Bronchial epithelial cell (primary cell): ENCODE data around the gene LIPC. TPM values are rescaled to one million over a fixed set of nuclear protein-coding genes. Genes with fewer than 3 reads are reported as not detected.
A peak's percentile ranks its signal among the peaks of the same experiment; 100 is the strongest.

Experiments
- DNase-seq: peaks from one replicate; pipeline ENCODE4 v3.0.0-alpha.2; 2010; ENCODE audit warnings: low read depth
- FAIRE-seq: peaks from 2 replicates; lab custom pipeline; 2011; peaks lifted over from hg19 to GRCh38; lab: Jason Lieb, UNC
- H3K27me3 ChIP-seq: 2 replicates; pipeline ENCODE4 v1.5.1; 2011; ENCODE audit warnings: low read length; ENCODE audit not compliant: control insufficient read depth, insufficient read depth
- H3K36me3 ChIP-seq: 2 replicates; pipeline ENCODE4 v1.5.1; 2011; ENCODE audit warnings: low read length; ENCODE audit not compliant: control insufficient read depth, insufficient read depth
- H3K4me3 ChIP-seq: 2 replicates; pipeline ENCODE4 v1.5.1; 2011; ENCODE audit warnings: mild to moderate bottlenecking, low read depth, low read length, control low read depth
- total RNA-seq: library from RNA; depleted of rRNA; stranded (reverse); fragments of >200 nt; gene quantifications from 2 replicates; pipeline ENCODE4 v1.2.1, GENCODE V29; 2014
- TF ChIP-seq, protein P1 (sequence below): IDR thresholded peaks from 2 replicates; pipeline ENCODE4 v1.5.1; 2011; ENCODE audit warnings: mild to moderate bottlenecking, moderate library complexity, low read length, control low read depth, inconsistent platforms; ENCODE audit not compliant: insufficient read depth, severe bottlenecking

The LIPC gene
- total RNA-seq, 1 donor from 2014 or later, result 0.26 TPM

DNA sequence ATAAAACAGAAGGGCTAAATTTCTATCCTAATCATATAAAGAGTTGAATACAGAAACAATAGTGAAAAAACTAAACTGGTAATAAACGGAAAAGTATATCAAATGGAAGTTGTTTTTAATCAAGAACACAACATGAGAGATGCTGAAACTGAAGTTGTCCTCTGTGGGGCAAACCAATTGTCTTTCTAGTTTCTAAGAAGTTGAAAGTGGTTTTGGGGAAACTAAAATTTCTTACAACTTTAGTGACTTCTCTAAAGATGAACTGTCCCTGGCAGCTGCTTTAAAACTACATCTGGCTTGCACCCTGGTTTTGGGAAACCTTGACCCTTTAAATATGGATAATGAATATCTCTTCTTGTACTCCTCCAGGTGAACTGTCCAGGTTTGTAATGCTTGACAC, 162.1 kb downstream of the LIPC start:
- TF ChIP-seq, protein P1, sequence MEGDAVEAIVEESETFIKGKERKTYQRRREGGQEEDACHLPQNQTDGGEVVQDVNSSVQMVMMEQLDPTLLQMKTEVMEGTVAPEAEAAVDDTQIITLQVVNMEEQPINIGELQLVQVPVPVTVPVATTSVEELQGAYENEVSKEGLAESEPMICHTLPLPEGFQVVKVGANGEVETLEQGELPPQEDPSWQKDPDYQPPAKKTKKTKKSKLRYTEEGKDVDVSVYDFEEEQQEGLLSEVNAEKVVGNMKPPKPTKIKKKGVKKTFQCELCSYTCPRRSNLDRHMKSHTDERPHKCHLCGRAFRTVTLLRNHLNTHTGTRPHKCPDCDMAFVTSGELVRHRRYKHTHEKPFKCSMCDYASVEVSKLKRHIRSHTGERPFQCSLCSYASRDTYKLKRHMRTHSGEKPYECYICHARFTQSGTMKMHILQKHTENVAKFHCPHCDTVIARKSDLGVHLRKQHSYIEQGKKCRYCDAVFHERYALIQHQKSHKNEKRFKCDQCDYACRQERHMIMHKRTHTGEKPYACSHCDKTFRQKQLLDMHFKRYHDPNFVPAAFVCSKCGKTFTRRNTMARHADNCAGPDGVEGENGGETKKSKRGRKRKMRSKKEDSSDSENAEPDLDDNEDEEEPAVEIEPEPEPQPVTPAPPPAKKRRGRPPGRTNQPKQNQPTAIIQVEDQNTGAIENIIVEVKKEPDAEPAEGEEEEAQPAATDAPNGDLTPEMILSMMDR, result no peak
- H3K27me3 ChIP-seq, result no peaks in the 10 kb centered on the region
- no peak for DNase-seq

DNA sequence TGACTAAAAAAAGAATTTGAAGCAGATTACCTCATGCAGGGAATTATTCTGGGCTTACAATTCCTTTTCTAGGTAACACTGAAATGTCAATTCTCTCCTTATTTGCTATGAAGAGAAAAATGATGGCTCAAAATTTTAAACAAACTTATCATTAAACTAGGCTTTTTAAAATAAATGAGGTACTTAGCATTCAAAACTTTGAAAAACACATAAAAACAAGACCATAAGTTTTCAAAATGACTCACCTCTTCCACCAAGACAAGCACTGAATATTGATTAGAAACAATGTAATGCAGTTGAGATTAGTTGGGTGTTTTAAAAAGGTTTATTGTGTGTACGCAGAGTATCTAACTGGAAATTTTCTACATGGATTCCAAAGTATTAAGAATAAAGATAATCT, 163.1 kb downstream of the LIPC start:
- H3K4me3 ChIP-seq, result no peak overlapping the region
- FAIRE-seq (no peak), DNase-seq (no peak)
- peaks cover 3% of the 10 kb centered on the region for H3K36me3 ChIP-seq
- H3K27me3 ChIP-seq, result no peaks in the 10 kb centered on the region
- TF ChIP-seq, protein P1, result no peak

More for the DNA sequence above, 162.1 kb downstream of the LIPC start:
- Histone ChIP-seq H3K36me3 (peaks cover 3% of the 10 kb centered on the region), H3K4me3 (no peak overlapping the region)
- no peak for FAIRE-seq

DNA sequence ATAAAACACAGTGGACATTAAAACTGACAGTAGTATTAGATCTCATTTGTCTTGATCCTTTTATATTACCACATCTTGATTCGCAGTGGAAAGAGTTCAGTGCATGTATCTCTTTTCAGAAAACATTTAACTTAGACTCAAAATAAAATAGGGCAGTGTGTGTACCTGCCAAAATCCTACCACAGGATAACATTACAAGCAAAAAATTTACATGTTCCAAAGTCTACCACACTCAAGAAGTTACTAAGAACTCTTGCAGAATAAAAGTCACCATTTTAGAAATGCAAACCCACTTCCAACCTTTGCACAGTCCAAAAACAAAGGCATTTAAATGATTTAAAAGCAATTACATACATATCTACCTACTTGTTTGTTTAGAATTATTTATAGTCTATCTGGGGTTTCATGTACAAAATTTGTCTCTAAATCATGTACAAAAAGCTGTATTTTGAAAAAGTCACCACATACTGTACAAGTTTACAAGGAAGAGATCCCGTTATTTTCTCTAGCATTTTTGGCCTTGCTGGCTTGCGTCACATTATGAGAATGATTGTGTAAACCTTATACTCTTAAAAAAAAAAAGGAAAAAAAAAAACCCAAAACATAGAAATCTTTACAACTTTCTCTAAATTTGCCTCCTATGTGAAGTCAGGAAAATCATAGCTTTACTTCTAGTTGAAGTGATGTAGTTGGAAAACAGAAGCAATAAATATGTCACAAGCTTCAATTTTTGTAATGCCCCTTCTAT, 163.9 kb downstream of the LIPC start:
- TF ChIP-seq, protein P1, result no peak
- Histone ChIP-seq H3K27me3 (no peaks in the 10 kb centered on the region), H3K36me3 (peaks cover 3% of the 10 kb centered on the region), H3K4me3 (no peak overlapping the region)
- FAIRE-seq, result no peak
- DNase-seq, result no peak

DNA sequence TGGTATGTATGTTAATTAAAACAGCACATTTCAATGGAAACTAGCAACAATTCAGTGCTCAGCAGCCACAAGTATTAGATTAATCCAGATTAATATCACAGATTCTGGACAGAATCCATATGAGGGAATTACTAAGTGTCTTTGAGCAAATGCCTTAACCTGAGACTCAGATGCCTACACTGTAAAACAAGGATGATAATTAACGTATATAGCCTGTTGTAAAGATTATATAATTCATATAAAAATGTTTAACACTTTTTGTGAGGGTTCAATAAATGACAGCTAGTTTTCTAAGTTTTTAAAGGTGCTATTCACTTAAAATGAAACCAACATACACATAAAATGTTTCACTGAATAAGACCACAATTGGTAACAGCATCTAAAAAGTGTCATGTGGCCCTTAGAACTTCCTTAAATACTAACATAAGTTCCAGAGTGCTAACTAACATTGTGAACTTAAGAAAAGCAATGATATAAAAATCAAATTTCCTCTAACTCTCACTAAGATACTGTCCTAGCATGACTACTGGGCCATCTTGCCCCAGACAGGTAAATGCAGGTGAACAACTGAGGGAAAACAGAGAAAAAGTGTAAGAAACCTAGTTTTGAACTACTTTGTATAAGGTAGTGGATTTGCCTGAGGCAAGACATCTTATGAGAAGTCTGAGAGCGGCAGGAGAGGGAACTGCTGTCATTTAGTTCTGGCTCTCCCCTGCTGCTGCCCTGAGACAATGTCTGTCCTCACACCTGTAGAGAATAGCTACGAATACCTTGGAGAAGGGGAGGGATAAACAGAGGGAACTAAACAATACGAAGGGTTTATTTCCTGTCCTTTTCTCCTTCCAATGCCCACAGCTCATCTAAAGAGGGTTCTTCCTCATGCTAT, 166.4 kb downstream of the LIPC start:
- DNase-seq (no peak), FAIRE-seq (peak; percentile 7)
- no peaks in the 10 kb centered on the region for H3K27me3 ChIP-seq
- H3K4me3 ChIP-seq, result no peak overlapping the region
- TF ChIP-seq, protein P1, result no peak
- peaks cover 4% of the 10 kb centered on the region for H3K36me3 ChIP-seq

DNA sequence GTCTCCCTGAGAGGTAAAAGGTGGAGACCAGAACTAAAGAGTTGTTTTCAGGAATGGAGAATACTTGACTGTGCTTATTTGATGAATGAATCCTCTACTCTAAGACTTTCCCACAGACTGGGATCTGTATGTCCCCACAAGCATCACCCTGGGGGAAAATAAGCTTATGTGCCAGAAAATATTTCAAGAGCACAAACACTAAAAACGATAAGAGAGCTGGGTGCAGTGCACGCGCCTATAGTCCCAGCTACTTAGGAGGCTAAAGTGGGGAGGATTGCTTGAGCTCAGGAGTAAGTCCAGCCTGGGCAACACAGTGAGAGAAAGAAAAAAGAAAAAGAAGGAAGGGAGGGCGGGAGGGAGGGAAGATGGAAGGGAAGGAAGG, 167.0 kb downstream of the LIPC start:
- Histone ChIP-seq H3K36me3 (peaks cover 4% of the 10 kb centered on the region), H3K4me3 (no peak overlapping the region), H3K27me3 (no peaks in the 10 kb centered on the region)
- FAIRE-seq, result peak; percentile 47
- TF ChIP-seq, protein P1, result no peak
- no peak for DNase-seq
